Prostate gland (tissue), 2 donors: ENCODE data around the gene ZDHHC23.

Source experiments
- POLR2A ChIP-seq: fragments of 450-650 bp; IDR thresholded peaks from one replicate; pipeline ENCODE4 v1.6.1; 2016; ENCODE audit warnings: antibody characterized with exemption, mild to moderate bottlenecking
- TF ChIP-seq, protein P1 (sequence below), 4 experiments: fragments of 200-600 bp in 2 of 4; fragments of 450-650 bp in 2 of 4; sonication (generic) in 2 of 4; IDR thresholded peaks; 1 replicate in 3 of 4; 2 replicates in 1 of 4; pipeline ENCODE4 v1.5.1; 2016 to 2019; ENCODE audit warnings: antibody characterized with exemption in 4 of 4, mild to moderate bottlenecking in 2 of 4, moderate library complexity in 2 of 4

DNA sequence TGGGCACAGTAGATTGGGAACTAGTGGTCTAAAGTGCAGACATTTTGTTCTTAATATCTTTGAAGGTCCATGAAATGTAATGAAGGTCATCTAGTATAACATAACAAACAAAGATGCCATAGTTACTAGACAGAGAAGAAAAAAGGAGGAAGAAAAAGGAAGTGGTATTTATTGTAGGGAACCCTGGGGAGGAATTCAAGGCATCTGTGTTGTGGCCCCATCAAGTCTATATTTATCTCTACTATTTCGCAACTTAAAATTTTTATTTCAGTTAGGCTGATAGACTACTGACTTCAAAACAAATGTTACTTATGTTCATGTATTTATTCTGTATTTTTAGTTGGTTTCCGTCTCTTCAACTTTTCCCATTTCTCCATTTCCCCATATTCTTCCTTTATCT lies 48.9 kb upstream of the ZDHHC23 start:
- TF ChIP-seq, protein P1, sequence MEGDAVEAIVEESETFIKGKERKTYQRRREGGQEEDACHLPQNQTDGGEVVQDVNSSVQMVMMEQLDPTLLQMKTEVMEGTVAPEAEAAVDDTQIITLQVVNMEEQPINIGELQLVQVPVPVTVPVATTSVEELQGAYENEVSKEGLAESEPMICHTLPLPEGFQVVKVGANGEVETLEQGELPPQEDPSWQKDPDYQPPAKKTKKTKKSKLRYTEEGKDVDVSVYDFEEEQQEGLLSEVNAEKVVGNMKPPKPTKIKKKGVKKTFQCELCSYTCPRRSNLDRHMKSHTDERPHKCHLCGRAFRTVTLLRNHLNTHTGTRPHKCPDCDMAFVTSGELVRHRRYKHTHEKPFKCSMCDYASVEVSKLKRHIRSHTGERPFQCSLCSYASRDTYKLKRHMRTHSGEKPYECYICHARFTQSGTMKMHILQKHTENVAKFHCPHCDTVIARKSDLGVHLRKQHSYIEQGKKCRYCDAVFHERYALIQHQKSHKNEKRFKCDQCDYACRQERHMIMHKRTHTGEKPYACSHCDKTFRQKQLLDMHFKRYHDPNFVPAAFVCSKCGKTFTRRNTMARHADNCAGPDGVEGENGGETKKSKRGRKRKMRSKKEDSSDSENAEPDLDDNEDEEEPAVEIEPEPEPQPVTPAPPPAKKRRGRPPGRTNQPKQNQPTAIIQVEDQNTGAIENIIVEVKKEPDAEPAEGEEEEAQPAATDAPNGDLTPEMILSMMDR (IDR thresholded peaks at IDR 0.05) = no peak
- no peak for TF ChIP-seq POLR2A
